Trophoblast cell (in vitro differentiated cells and primary cell): ENCODE measurements around the gene ZC3H18.

Source experiments
- DNase-seq, 2 donors: peaks; one replicate each; pipeline ENCODE4 v3.0.0-alpha.2; 2016
- H2AFZ ChIP-seq: 2 replicates; pipeline ENCODE4 v1.6.1; 2013; ENCODE audit warnings: low read length, moderate library complexity, mild to moderate bottlenecking; ENCODE audit not compliant: insufficient read depth, poor library complexity
- H2AK5ac ChIP-seq: 2 replicates; pipeline ENCODE4 v1.6.1; 2013; ENCODE audit warnings: mild to moderate bottlenecking, low read length
- H2BK120ac ChIP-seq: 2 replicates; pipeline ENCODE4 v1.6.1; 2013; ENCODE audit warnings: low read length, mild to moderate bottlenecking, moderate library complexity; ENCODE audit not compliant: insufficient read depth, poor library complexity
- H2BK12ac ChIP-seq: 2 replicates; pipeline ENCODE4 v1.6.1; 2013; ENCODE audit warnings: mild to moderate bottlenecking, low read length, moderate library complexity
- H2BK5ac ChIP-seq: 2 replicates; pipeline ENCODE4 v1.6.1; 2013; ENCODE audit warnings: low read length, low read depth, moderate library complexity, mild to moderate bottlenecking; ENCODE audit not compliant: poor library complexity
- H3K14ac ChIP-seq: 2 replicates; pipeline ENCODE4 v1.6.1; 2013; ENCODE audit warnings: mild to moderate bottlenecking, low read length
- H3K18ac ChIP-seq: 2 replicates; pipeline ENCODE4 v1.6.1; 2013; ENCODE audit warnings: mild to moderate bottlenecking, low read length
- H3K23ac ChIP-seq: 2 replicates; pipeline ENCODE4 v1.6.1; 2013; ENCODE audit warnings: low read length
- H3K27ac ChIP-seq: 2 replicates; pipeline ENCODE4 v1.5.1; 2013; ENCODE audit warnings: low read depth, mild to moderate bottlenecking, inconsistent platforms, low read length, moderate library complexity
- H3K27me3 ChIP-seq: 2 replicates; pipeline ENCODE4 v1.6.1; 2013; ENCODE audit warnings: inconsistent platforms, mild to moderate bottlenecking, low read length, moderate library complexity; ENCODE audit not compliant: insufficient read depth
- H3K36me3 ChIP-seq, 2 experiments: 1 replicate in 1 of 2; 2 replicates in 1 of 2; pipeline ENCODE4 v1.6.1; 2013; ENCODE audit warnings: low read length in 2 of 2, mild to moderate bottlenecking in 2 of 2, moderate library complexity in 1 of 2; ENCODE audit not compliant: insufficient read depth in 2 of 2, control insufficient read depth in 1 of 2
- H3K4ac ChIP-seq: 2 replicates; pipeline ENCODE4 v1.6.1; 2013; ENCODE audit warnings: low read depth, mild to moderate bottlenecking, low read length, moderate library complexity
- H3K4me1 ChIP-seq, 2 experiments: 1 replicate in 1 of 2; 2 replicates in 1 of 2; pipeline ENCODE4 v1.6.1; 2013; ENCODE audit warnings: low read length in 2 of 2, mild to moderate bottlenecking in 2 of 2, moderate library complexity in 1 of 2; ENCODE audit not compliant: insufficient read depth in 2 of 2, control insufficient read depth in 1 of 2
- H3K4me2 ChIP-seq: 2 replicates; pipeline ENCODE4 v1.6.1; 2013; ENCODE audit warnings: inconsistent platforms, mild to moderate bottlenecking, low read length, moderate library complexity
- H3K4me3 ChIP-seq: 2 replicates; pipeline ENCODE4 v1.5.1; 2013; ENCODE audit warnings: mild to moderate bottlenecking, low read depth, low read length, inconsistent platforms
- H3K79me1 ChIP-seq: one replicate; pipeline ENCODE4 v1.6.1; 2013; ENCODE audit warnings: low read length
- H3K79me2 ChIP-seq: 2 replicates; pipeline ENCODE4 v1.6.1; 2013; ENCODE audit warnings: low read length, mild to moderate bottlenecking; ENCODE audit not compliant: control insufficient read depth, insufficient read depth, poor library complexity
- H3K9ac ChIP-seq: 2 replicates; pipeline ENCODE4 v1.6.1; 2013; ENCODE audit warnings: mild to moderate bottlenecking, low read length
- H3K9me3 ChIP-seq: 2 replicates; pipeline ENCODE4 v1.6.1; 2013; ENCODE audit warnings: low read depth, mild to moderate bottlenecking, control low read depth, inconsistent platforms, low read length; ENCODE audit not compliant: insufficient read depth
- H4K12ac ChIP-seq: 2 replicates; pipeline ENCODE4 v1.6.1; 2013; ENCODE audit warnings: low read depth, mild to moderate bottlenecking, low read length, moderate library complexity
- H4K8ac ChIP-seq: 2 replicates; pipeline ENCODE4 v1.6.1; 2013; ENCODE audit warnings: low read depth, mild to moderate bottlenecking, low read length, moderate library complexity
- H4K91ac ChIP-seq: one replicate; pipeline ENCODE4 v1.6.1; 2013; ENCODE audit warnings: low read depth, mild to moderate bottlenecking, low read length, moderate library complexity
- WGBS: extraction: QIAGEN DNeasy Blood & Tissue Kit; methylation state at CpG from one replicate; pipeline ENCODE4 v1.1.7; 2013; ENCODE audit warnings: missing lambda C conversion rate; ENCODE audit not compliant: insufficient read length, insufficient coverage; ENCODE audit errors: extremely low coverage; 5-methylcytosine and 5-hydroxymethylcytosine counted together

ZC3H18 gene

DNA sequence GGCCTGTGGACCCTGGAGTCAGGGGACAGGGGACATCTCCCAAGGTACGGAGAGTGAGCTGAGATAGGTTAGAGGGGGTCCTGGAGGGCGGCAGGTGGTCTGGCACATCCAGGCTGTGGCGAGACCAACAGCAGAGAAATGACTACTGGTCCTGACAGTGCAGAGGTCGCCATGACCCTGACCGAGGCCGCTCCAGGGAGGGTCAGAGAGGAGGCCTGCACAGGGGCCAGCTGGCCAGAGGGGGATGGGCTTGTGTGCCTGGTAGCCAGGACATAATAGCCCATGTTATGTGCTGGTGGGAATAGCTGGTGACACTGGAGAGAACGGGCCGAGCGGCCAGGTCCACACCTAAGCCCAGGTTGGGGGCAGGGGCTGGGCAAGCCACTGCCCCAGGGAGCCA, 40.6 kb upstream of the ZC3H18 start:
- no peak for DNase-seq
- no CpG with 5 or more reads among the region's 9 CpGs for WGBS

DNA sequence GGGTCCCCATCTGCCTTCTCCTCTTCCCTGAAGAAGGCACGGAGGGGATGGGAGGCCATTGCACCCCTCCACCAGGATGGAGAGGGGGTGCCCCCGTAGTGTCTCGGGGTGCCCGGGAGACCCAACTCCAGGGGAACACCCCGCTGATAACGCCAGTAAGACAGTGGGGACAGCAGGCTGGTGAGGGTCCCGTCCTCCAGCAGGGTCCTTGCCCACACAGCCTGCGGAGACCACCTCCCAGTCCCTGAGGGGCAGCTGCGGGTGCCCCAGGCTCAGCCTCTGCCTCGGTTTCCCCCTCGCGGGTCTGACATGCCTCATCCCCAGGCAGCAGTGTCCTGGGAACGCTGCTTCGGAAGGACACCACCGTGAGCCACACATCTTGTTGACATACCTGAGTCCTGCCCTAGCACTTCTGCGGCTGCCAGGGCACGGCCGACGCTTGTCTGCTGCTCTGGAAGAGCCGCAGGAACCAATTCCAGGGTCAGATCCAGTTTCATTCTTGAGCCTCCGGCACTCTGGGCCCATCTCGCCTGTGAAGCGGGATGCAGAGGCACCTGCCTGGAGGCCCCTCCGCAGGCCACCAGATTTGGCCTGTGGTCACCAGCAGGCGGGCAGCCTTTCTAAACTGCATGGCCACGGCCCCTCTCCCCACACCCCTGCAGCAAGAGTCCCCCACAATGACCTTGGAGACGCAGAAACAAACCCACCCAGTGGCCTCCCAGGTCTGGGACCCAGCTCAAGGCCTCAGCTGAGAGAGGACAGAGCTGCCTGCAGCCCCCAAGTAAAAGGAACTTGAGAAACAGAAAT, 39.9 kb upstream of the ZC3H18 start:
- Histone ChIP-seq H2BK5ac (no peak overlapping the region), H4K8ac (no peak overlapping the region), H3K36me3 (peaks cover 15 to 16% of the 10 kb centered on the region in 2 experiments), H3K4me3 (no peak overlapping the region), H3K27ac (no peak overlapping the region), H3K9ac (no peak overlapping the region), H3K79me1 (peaks cover 8% of the 10 kb centered on the region), H3K14ac (no peak overlapping the region), H3K4me1 (peaks cover 8 to 11% of the 10 kb centered on the region in 2 experiments), H3K23ac (no peak overlapping the region), H3K18ac (no peak overlapping the region), H2AK5ac (no peak overlapping the region), H2BK12ac (no peak overlapping the region), H3K4me2 (no peak overlapping the region), H2BK120ac (no peak overlapping the region), H3K9me3 (peaks cover 2% of the 10 kb centered on the region), H4K12ac (no peak overlapping the region), H4K91ac (no peak overlapping the region), H3K79me2 (peaks cover 4% of the 10 kb centered on the region), H2AFZ (no peak overlapping the region), H3K27me3 (no peaks in the 10 kb centered on the region), H3K4ac (no peak overlapping the region)
- no peak for DNase-seq
- WGBS = no CpG with 5 or more reads among the region's 27 CpGs

More for the DNA sequence above, 40.6 kb upstream of the ZC3H18 start:
- Histone ChIP-seq H3K4me2 (no peak overlapping the region), H2BK5ac (no peak overlapping the region), H3K9ac (no peak overlapping the region), H3K79me1 (peaks cover 5% of the 10 kb centered on the region), H3K18ac (no peak overlapping the region), H3K4me1 (peaks cover 2 to 5% of the 10 kb centered on the region in 2 experiments), H3K4ac (no peak overlapping the region), H3K79me2 (peaks cover 4% of the 10 kb centered on the region), H3K4me3 (no peak overlapping the region), H3K14ac (no peak overlapping the region), H3K36me3 (peaks cover 12 to 14% of the 10 kb centered on the region in 2 experiments), H4K12ac (no peak overlapping the region), H4K8ac (no peak overlapping the region), H2AK5ac (no peak overlapping the region), H2BK120ac (no peak overlapping the region), H3K9me3 (peaks cover 2% of the 10 kb centered on the region), H3K27ac (no peak overlapping the region), H2AFZ (no peak overlapping the region), H3K27me3 (no peaks in the 10 kb centered on the region), H2BK12ac (no peak overlapping the region), H3K23ac (no peak overlapping the region), H4K91ac (no peak overlapping the region)

DNA sequence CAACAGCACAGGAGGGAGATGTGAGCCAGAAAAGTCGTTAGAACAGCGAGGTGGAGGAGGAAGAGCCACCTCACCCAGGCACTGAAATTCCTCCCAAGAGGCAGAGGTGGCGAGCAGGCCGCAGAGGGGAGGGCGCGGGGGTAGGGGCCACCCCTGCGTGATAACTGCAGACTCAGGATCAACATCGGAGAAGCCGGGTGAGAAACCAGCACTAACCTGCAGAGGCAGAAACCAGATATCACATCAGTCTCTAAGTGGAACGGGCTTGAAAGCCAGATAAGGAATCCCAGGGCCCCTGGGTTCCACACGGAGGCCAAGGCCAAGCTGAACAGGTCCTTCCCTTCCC, 39.4 kb upstream of the ZC3H18 start:
- Histone ChIP-seq H2BK120ac (no peak overlapping the region), H3K4me3 (no peak overlapping the region), H4K91ac (no peak overlapping the region), H2AFZ (no peak overlapping the region), H2AK5ac (no peak overlapping the region), H2BK5ac (no peak overlapping the region), H4K8ac (no peak overlapping the region), H2BK12ac (no peak overlapping the region), H4K12ac (no peak overlapping the region), H3K9me3 (peaks cover 2% of the 10 kb centered on the region), H3K27me3 (no peaks in the 10 kb centered on the region), H3K27ac (no peak overlapping the region), H3K18ac (no peak overlapping the region), H3K14ac (no peak overlapping the region), H3K4me2 (no peak overlapping the region), H3K36me3 (peaks cover 15 to 16% of the 10 kb centered on the region in 2 experiments), H3K79me2 (peaks cover 4% of the 10 kb centered on the region), H3K4ac (no peak overlapping the region), H3K4me1 (peaks cover 8 to 14% of the 10 kb centered on the region in 2 experiments), H3K79me1 (peaks cover 8% of the 10 kb centered on the region), H3K23ac (no peak overlapping the region), H3K9ac (no peak overlapping the region)
- no CpG with 5 or more reads among the region's 11 CpGs for WGBS
- no peak for DNase-seq

DNA sequence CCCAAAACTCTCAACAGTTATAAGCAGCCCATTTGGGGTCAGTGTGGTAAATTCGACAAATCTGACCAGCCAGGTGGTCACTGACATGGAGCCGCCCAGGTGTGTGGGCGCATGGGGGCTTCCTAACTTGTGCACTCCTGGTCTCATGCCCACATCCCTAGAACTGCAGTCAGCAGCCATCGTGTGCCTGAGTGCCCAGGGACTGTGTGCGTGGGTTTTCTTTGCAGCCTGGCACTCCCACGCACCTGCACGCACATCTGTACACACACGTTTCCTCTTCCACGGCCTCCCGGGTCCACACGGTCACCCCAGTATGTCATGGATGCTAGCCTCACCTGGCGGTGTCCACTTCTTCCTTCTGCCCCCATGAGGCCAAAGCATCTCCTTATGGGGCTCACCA, 38.9 kb upstream of the ZC3H18 start:
- Histone ChIP-seq H2BK120ac (no peak overlapping the region), H3K14ac (no peak overlapping the region), H3K36me3 (peaks cover 15 to 16% of the 10 kb centered on the region in 2 experiments), H2AFZ (no peak overlapping the region), H3K9ac (no peak overlapping the region), H3K79me1 (peaks cover 8% of the 10 kb centered on the region), H3K27me3 (no peaks in the 10 kb centered on the region), H3K4me1 (peaks cover 8 to 14% of the 10 kb centered on the region in 2 experiments), H3K23ac (no peak overlapping the region), H2AK5ac (no peak overlapping the region), H3K18ac (no peak overlapping the region), H2BK5ac (no peak overlapping the region), H3K9me3 (peaks cover 2% of the 10 kb centered on the region), H3K4me3 (no peak overlapping the region), H3K4me2 (no peak overlapping the region), H4K12ac (no peak overlapping the region), H4K91ac (no peak overlapping the region), H3K79me2 (peaks cover 4% of the 10 kb centered on the region), H3K27ac (no peak overlapping the region), H3K4ac (no peak overlapping the region), H2BK12ac (no peak overlapping the region), H4K8ac (no peak overlapping the region)
- no peak for DNase-seq
- WGBS = no CpG with 5 or more reads among the region's 12 CpGs
